Smooth muscle cell (in vitro differentiated cells): Measurements from ENCODE around the gene FABP1. TPM values are rescaled to one million over a fixed set of nuclear protein-coding genes. Genes with fewer than 3 reads are reported as not detected.

Source experiments
- DNase-seq: peaks from one replicate; lab custom pipeline; 2025; ENCODE audit not compliant: unreplicated experiment; lab: John Stamatoyannopoulos, UW
- H2AFZ ChIP-seq: fragments of 200-600 bp; sonication (generic); 2 replicates; pipeline ENCODE4 v1.6.0; 2016; ENCODE audit warnings: antibody characterized with exemption, low read depth, mild to moderate bottlenecking
- H3F3A ChIP-seq: fragments of 200-600 bp; sonication (generic); 2 replicates; pipeline ENCODE4 v1.6.0; 2017; ENCODE audit warnings: antibody characterized with exemption, low read depth
- H3K27ac ChIP-seq: fragments of 200-600 bp; sonication (generic); 2 replicates; pipeline ENCODE4 v1.5.1; 2016; ENCODE audit warnings: low read depth, mild to moderate bottlenecking
- H3K27me3 ChIP-seq: fragments of 200-600 bp; sonication (generic); 2 replicates; pipeline ENCODE4 v1.6.1; 2016; ENCODE audit warnings: low read depth, mild to moderate bottlenecking
- H3K36me3 ChIP-seq: fragments of 200-600 bp; sonication (generic); 2 replicates; pipeline ENCODE4 v1.5.1; 2016; ENCODE audit warnings: low read depth
- H3K4me1 ChIP-seq: fragments of 200-600 bp; sonication (generic); 2 replicates; pipeline ENCODE4 v1.5.1; 2016; ENCODE audit warnings: low read depth
- H3K4me2 ChIP-seq: fragments of 200-600 bp; sonication (generic); 2 replicates; pipeline ENCODE4 v1.6.0; 2016; ENCODE audit warnings: mild to moderate bottlenecking
- H3K4me3 ChIP-seq: fragments of 200-600 bp; sonication (generic); 2 replicates; pipeline ENCODE4 v1.5.1; 2016; ENCODE audit warnings: mild to moderate bottlenecking
- H3K79me2 ChIP-seq: fragments of 200-600 bp; sonication (generic); 2 replicates; pipeline ENCODE4 v1.6.0; 2016; ENCODE audit warnings: low read depth, mild to moderate bottlenecking
- H3K9ac ChIP-seq: fragments of 200-600 bp; sonication (generic); 2 replicates; pipeline ENCODE4 v1.6.0; 2016; ENCODE audit warnings: low read depth
- H3K9me3 ChIP-seq: fragments of 200-600 bp; sonication (generic); replicated peaks from 2 replicates; pipeline ENCODE4 v1.5.1; 2016; ENCODE audit warnings: low read depth
- H4K20me1 ChIP-seq: fragments of 200-600 bp; sonication (generic); 2 replicates; pipeline ENCODE4 v1.6.0; 2016; ENCODE audit warnings: low read depth
- WGBS: methylation state at CpG from one replicate; pipeline ENCODE4 v1.1.7; 2016; ENCODE audit warnings: low lambda C conversion rate; 5-methylcytosine and 5-hydroxymethylcytosine counted together
- polyA plus RNA-seq: library from polyadenylated mRNA; unstranded; fragments of >200 nt; fragmentation: Nextera tagmentation; extraction: Ambion mirVana; gene quantifications from 2 replicates; pipeline ENCODE4 v1.2.1, GENCODE V29; 2016
- total RNA-seq: library from RNA; depleted of rRNA; stranded (reverse); fragments of >200 nt; gene quantifications from 2 replicates; pipeline ENCODE4 v1.2.3, GENCODE V29; 2014
- TF ChIP-seq, protein P1 (sequence below): fragments of 200-600 bp; sonication (generic); IDR thresholded peaks from 2 replicates; pipeline ENCODE4 v1.5.1; 2017; ENCODE audit warnings: borderline replicate concordance, mild to moderate bottlenecking, antibody characterized with exemption; ENCODE audit not compliant: insufficient read depth, poor library complexity, severe bottlenecking

The FABP1 gene
- total and polyA plus RNA-seq, 2 experiments from 2014 or later = 0.42 TPM; not detected in 1

GRCh38 chr2:88167740-88168139 is 39.9 kb upstream of the FABP1 start:
- Histone ChIP-seq H3K36me3 (no peaks in the 10 kb centered on the region), H3K4me1 (no peaks in the 10 kb centered on the region), H3K4me3 (no peak overlapping the region), H3K4me2 (no peak overlapping the region), H3F3A (no peaks in the 10 kb centered on the region), H3K79me2 (no peaks in the 10 kb centered on the region), H2AFZ (no peak overlapping the region), H3K9me3 (no peaks in the 10 kb centered on the region), H3K27me3 (peaks cover 6% of the 10 kb centered on the region), H4K20me1 (no peaks in the 10 kb centered on the region), H3K9ac (no peak overlapping the region), H3K27ac (no peak overlapping the region)
- DNase-seq = no peak
- WGBS = 93% methylated on average over 2 of the region's 2 CpGs
- TF ChIP-seq, protein P1, sequence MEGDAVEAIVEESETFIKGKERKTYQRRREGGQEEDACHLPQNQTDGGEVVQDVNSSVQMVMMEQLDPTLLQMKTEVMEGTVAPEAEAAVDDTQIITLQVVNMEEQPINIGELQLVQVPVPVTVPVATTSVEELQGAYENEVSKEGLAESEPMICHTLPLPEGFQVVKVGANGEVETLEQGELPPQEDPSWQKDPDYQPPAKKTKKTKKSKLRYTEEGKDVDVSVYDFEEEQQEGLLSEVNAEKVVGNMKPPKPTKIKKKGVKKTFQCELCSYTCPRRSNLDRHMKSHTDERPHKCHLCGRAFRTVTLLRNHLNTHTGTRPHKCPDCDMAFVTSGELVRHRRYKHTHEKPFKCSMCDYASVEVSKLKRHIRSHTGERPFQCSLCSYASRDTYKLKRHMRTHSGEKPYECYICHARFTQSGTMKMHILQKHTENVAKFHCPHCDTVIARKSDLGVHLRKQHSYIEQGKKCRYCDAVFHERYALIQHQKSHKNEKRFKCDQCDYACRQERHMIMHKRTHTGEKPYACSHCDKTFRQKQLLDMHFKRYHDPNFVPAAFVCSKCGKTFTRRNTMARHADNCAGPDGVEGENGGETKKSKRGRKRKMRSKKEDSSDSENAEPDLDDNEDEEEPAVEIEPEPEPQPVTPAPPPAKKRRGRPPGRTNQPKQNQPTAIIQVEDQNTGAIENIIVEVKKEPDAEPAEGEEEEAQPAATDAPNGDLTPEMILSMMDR = no peak

DNA sequence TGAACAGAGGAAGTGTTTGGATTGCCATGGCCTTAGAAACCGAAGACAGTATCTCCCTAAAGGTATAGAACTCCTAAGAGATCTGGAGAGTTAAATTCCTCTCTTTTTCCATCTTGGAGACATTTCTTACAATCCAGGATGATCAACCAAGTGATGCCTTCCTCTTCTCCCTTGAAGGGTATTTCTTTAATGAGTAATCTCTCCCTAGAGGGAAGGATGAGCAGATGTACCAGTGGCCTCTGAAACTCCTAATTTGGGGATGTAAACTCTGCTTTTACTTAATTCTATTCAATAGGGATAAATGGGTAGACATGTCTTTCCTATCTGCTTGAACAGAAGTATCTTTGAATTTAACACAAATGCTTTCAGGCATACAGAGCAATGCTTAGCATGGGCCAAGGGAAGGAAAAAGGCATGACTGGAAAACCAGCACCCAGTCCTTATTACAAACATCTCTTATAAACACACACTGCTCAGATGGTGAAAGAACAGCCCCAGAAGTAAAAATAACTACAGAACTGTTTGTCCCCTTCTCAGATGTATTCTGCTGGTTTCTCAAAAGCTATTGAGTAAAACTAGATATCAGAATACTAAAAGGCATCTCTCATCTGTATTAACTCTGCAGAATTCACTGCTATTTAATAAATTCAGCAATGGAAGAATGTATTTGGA is 37.6 kb upstream of the FABP1 start:
- H2AFZ ChIP-seq = no peak overlapping the region
- TF ChIP-seq, protein P1 = no peak
- H4K20me1 ChIP-seq = no peaks in the 10 kb centered on the region
- DNase-seq = no peak
- no peaks in the 10 kb centered on the region for H3K4me1 ChIP-seq
- no peak overlapping the region for H3K27ac ChIP-seq
- no peaks in the 10 kb centered on the region for H3K36me3 ChIP-seq
- no peak overlapping the region for H3K4me3 ChIP-seq
- H3K27me3 ChIP-seq = peaks cover 6% of the 10 kb centered on the region
- H3K9me3 ChIP-seq = no peaks in the 10 kb centered on the region
- H3K79me2 ChIP-seq = no peaks in the 10 kb centered on the region
- no peaks in the 10 kb centered on the region for H3F3A ChIP-seq
- H3K9ac ChIP-seq = no peak overlapping the region
- no peak overlapping the region for H3K4me2 ChIP-seq
- 40% methylated on average over 1 of the region's 1 CpG for WGBS

GRCh38 chr2:88161446-88162244 is 33.8 kb upstream of the FABP1 start:
- no peaks in the 10 kb centered on the region for H3K79me2 ChIP-seq
- H3K9me3 ChIP-seq = no peaks in the 10 kb centered on the region

More at GRCh38 chr2:88161446-88162244, 33.8 kb upstream of the FABP1 start:
- Histone ChIP-seq H4K20me1 (no peaks in the 10 kb centered on the region), H3K27ac (no peak overlapping the region), H3K36me3 (no peaks in the 10 kb centered on the region), H3K4me1 (no peaks in the 10 kb centered on the region), H3K4me3 (no peak overlapping the region), H3K9ac (no peak overlapping the region), H3K27me3 (peaks cover 6% of the 10 kb centered on the region), H3K4me2 (no peak overlapping the region), H2AFZ (no peak overlapping the region), H3F3A (no peaks in the 10 kb centered on the region)
- TF ChIP-seq, protein P1 = no peak
- no peak for DNase-seq
- WGBS = 90% methylated on average over 11 of the region's 11 CpGs
